ENCODE measurements around the gene LHFPL4.

DNA sequence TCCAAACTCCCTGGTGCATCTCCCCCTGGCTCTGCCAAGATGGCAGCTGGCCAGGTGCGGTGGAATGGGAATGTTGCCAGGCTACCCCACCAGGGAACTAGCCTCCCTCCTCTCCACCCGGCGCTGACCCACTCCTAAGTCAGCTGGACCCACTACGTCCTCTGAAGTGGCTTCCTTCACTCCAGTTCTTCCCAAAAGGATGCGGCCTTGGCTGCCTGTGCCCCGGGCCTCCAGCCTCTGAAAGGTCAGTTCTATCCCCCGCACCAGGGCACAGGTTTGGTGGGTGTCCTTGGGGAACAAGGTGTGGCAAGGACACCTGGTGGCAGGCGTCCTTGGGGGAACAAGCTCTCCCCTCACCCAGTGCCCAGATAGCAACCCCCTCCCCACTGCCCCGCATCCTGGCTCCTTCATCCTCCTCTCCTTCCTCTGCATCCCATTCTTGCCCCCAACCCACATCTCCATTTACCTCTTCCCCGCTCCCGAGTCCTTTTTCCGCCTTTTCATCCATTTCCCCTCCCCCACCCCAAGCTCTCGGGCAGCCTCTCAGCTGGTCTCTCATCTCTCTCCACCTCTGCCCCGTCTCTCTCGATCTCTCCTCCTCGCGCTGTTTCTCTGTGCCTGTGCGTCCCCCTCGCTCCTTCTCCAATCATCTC lies 54.0 kb downstream of the LHFPL4 start:
- TF ChIP-seq POLR2A (IDR thresholded peaks at IDR 0.05) (no peak), POLR2AphosphoS5 (IDR thresholded peaks at IDR 0.05) (no peak)
- TF ChIP-seq, protein P1, sequence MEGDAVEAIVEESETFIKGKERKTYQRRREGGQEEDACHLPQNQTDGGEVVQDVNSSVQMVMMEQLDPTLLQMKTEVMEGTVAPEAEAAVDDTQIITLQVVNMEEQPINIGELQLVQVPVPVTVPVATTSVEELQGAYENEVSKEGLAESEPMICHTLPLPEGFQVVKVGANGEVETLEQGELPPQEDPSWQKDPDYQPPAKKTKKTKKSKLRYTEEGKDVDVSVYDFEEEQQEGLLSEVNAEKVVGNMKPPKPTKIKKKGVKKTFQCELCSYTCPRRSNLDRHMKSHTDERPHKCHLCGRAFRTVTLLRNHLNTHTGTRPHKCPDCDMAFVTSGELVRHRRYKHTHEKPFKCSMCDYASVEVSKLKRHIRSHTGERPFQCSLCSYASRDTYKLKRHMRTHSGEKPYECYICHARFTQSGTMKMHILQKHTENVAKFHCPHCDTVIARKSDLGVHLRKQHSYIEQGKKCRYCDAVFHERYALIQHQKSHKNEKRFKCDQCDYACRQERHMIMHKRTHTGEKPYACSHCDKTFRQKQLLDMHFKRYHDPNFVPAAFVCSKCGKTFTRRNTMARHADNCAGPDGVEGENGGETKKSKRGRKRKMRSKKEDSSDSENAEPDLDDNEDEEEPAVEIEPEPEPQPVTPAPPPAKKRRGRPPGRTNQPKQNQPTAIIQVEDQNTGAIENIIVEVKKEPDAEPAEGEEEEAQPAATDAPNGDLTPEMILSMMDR (IDR thresholded peaks at IDR 0.05) = no peak

Measured in prostate gland (tissue), 2 donors.